H9 (cell line): ENCODE results near the gene PPIF. TPM values are rescaled to one million over a fixed set of nuclear protein-coding genes. Genes with fewer than 3 reads are reported as not detected.

Source experiments
- DNase-seq: peaks from one replicate; pipeline ENCODE4 v3.0.0-alpha.2; 2017
- H2AFZ ChIP-seq: one replicate; pipeline ENCODE4 v1.6.1; 2013; ENCODE audit warnings: mild to moderate bottlenecking, low read length, control low read depth, moderate library complexity
- H2AK5ac ChIP-seq: 2 replicates; pipeline ENCODE4 v1.6.1; 2013; ENCODE audit warnings: low read length, control low read depth, mixed read lengths; ENCODE audit not compliant: insufficient read length
- H2BK120ac ChIP-seq: one replicate; pipeline ENCODE4 v1.6.1; 2013; ENCODE audit warnings: low read depth, mild to moderate bottlenecking, low read length, control low read depth, inconsistent platforms; ENCODE audit not compliant: poor library complexity, severe bottlenecking
- H2BK12ac ChIP-seq: 2 replicates; pipeline ENCODE4 v1.6.1; 2013; ENCODE audit warnings: low read length, control low read depth, mixed read lengths, low read depth; ENCODE audit not compliant: insufficient read length
- H2BK15ac ChIP-seq: 2 replicates; pipeline ENCODE4 v1.6.1; 2013; ENCODE audit warnings: low read depth, low read length, control low read depth
- H2BK20ac ChIP-seq: one replicate; pipeline ENCODE4 v1.6.1; 2013; ENCODE audit warnings: low read depth, mild to moderate bottlenecking, low read length, control low read depth, inconsistent platforms; ENCODE audit not compliant: poor library complexity, severe bottlenecking
- H2BK5ac ChIP-seq: 2 replicates; pipeline ENCODE4 v1.6.1; 2013; ENCODE audit warnings: low read length, control low read depth, mixed read lengths; ENCODE audit not compliant: insufficient read length
- H3K14ac ChIP-seq: 2 replicates; pipeline ENCODE4 v1.6.1; 2013; ENCODE audit warnings: low read length, control low read depth; ENCODE audit not compliant: insufficient read depth
- H3K18ac ChIP-seq: 2 replicates; pipeline ENCODE4 v1.6.1; 2013; ENCODE audit warnings: low read depth, mild to moderate bottlenecking, mixed read lengths, low read length, control low read depth; ENCODE audit not compliant: insufficient read length
- H3K23ac ChIP-seq: 2 replicates; pipeline ENCODE4 v1.6.1; 2013; ENCODE audit warnings: low read length, control low read depth, mixed read lengths, low read depth; ENCODE audit not compliant: insufficient read length
- H3K23me2 ChIP-seq: 2 replicates; pipeline ENCODE4 v1.6.1; 2013; ENCODE audit warnings: low read depth, mild to moderate bottlenecking, mixed read lengths, low read length, control low read depth; ENCODE audit not compliant: insufficient read length, poor library complexity, severe bottlenecking
- H3K27ac ChIP-seq: 2 replicates; pipeline ENCODE4 v1.5.1; 2013; ENCODE audit warnings: low read length, control low read depth, mixed read lengths, low read depth; ENCODE audit not compliant: insufficient read length
- H3K27me3 ChIP-seq: 2 replicates; pipeline ENCODE4 v1.6.1; 2013; ENCODE audit warnings: low read length, control low read depth, inconsistent platforms; ENCODE audit not compliant: insufficient read depth
- H3K4ac ChIP-seq: 2 replicates; pipeline ENCODE4 v1.6.1; 2013; ENCODE audit warnings: low read depth, mild to moderate bottlenecking, control low read depth, inconsistent platforms, low read length, moderate library complexity
- H3K4me1 ChIP-seq: 2 replicates; pipeline ENCODE4 v1.6.1; 2013; ENCODE audit warnings: low read length, control low read depth, inconsistent platforms; ENCODE audit not compliant: insufficient read depth
- H3K4me2 ChIP-seq: 2 replicates; pipeline ENCODE4 v1.6.1; 2013; ENCODE audit warnings: low read length, control low read depth, mixed read lengths; ENCODE audit not compliant: insufficient read length, insufficient read depth
- H3K56ac ChIP-seq: 2 replicates; pipeline ENCODE4 v1.6.1; 2013; ENCODE audit warnings: low read depth, mild to moderate bottlenecking, mixed read lengths, low read length, control low read depth; ENCODE audit not compliant: insufficient read length
- H3K79me1 ChIP-seq: 2 replicates; pipeline ENCODE4 v1.6.1; 2013; ENCODE audit warnings: low read depth, mild to moderate bottlenecking, moderate library complexity, low read length, control low read depth, inconsistent platforms; ENCODE audit not compliant: insufficient read depth, poor library complexity, severe bottlenecking
- H3K79me2 ChIP-seq: 2 replicates; pipeline ENCODE4 v1.6.1; 2013; ENCODE audit warnings: low read length, control low read depth, inconsistent platforms; ENCODE audit not compliant: insufficient read depth
- H3K9ac ChIP-seq: 2 replicates; pipeline ENCODE4 v1.6.1; 2013; ENCODE audit warnings: low read length, control low read depth, mixed read lengths; ENCODE audit not compliant: insufficient read length; ENCODE audit errors: extremely low read depth
- H3K9me3 ChIP-seq: one replicate; pipeline ENCODE4 v1.6.1; 2013; ENCODE audit warnings: low read depth, low read length, inconsistent platforms; ENCODE audit not compliant: control insufficient read depth
- H3T11ph ChIP-seq: one replicate; pipeline ENCODE4 v1.6.1; 2013; ENCODE audit warnings: mild to moderate bottlenecking, low read length, control low read depth, inconsistent platforms
- H4K20me1 ChIP-seq: one replicate; pipeline ENCODE4 v1.6.1; 2013; ENCODE audit not compliant: control insufficient read depth, insufficient read length, insufficient read depth
- H4K5ac ChIP-seq: 2 replicates; pipeline ENCODE4 v1.6.1; 2013; ENCODE audit warnings: low read depth, mild to moderate bottlenecking, mixed read lengths, low read length, control low read depth; ENCODE audit not compliant: insufficient read length
- H4K8ac ChIP-seq: replicated peaks from 2 replicates; pipeline ENCODE4 v1.6.1; 2013; ENCODE audit warnings: low read length, control low read depth, mixed read lengths, low read depth; ENCODE audit not compliant: insufficient read length
- H4K91ac ChIP-seq: 2 replicates; pipeline ENCODE4 v1.6.1; 2013; ENCODE audit warnings: low read depth, mild to moderate bottlenecking, moderate library complexity, mixed read lengths, low read length, control low read depth; ENCODE audit not compliant: insufficient read length
- H3K27ac Mint-ChIP-seq, 3 experiments: 2 replicates in 2 of 3; 3 replicates in 1 of 3; pipeline ENCODE4 v1.8.0; 2020 to 2021; ENCODE audit warnings: mixed read lengths in 3 of 3, mild to moderate bottlenecking in 1 of 3, moderate library complexity in 1 of 3
- H3K27me3 Mint-ChIP-seq: 2 replicates; pipeline ENCODE4 v1.8.0; 2021; ENCODE audit warnings: low read depth, mild to moderate bottlenecking, moderate library complexity, mixed read lengths
- H3K36me3 Mint-ChIP-seq, 3 experiments: 2 replicates in 2 of 3; 3 replicates in 1 of 3; pipeline ENCODE4 v1.8.0; 2020 to 2021; ENCODE audit warnings: low read depth in 3 of 3, mixed read lengths in 3 of 3; ENCODE audit not compliant: insufficient read depth in 1 of 3
- H3K4me1 Mint-ChIP-seq, 2 experiments: 2 replicates each; pipeline ENCODE4 v1.8.0; 2020; ENCODE audit warnings: mixed read lengths in 2 of 2
- H3K4me3 Mint-ChIP-seq, 2 experiments: 2 replicates in 1 of 2; 3 replicates in 1 of 2; pipeline ENCODE4 v1.8.0; 2020 to 2021; ENCODE audit warnings: mild to moderate bottlenecking in 2 of 2, mixed read lengths in 2 of 2, moderate library complexity in 1 of 2
- H3K9me3 Mint-ChIP-seq, 2 experiments: 2 replicates in 1 of 2; 3 replicates in 1 of 2; pipeline ENCODE4 v1.8.0; 2020; ENCODE audit warnings: mild to moderate bottlenecking in 2 of 2, mixed read lengths in 2 of 2, moderate library complexity in 1 of 2
- WGBS: extraction: QIAGEN DNeasy Blood & Tissue Kit; methylation state at CpG from one replicate; pipeline ENCODE4 v1.1.7; 2013; ENCODE audit warnings: missing lambda C conversion rate, low lambda C conversion rate, mixed read lengths; ENCODE audit not compliant: insufficient read length; ENCODE audit errors: extremely low coverage; 5-methylcytosine and 5-hydroxymethylcytosine counted together
- total RNA-seq: library from RNA; stranded (reverse); gene quantifications from 2 replicates; pipeline ENCODE4 v1.2.1, GENCODE V29; 2021
- TF ChIP-seq, protein P1 (sequence below): fragments of 200-600 bp; sonication (generic); conservative IDR thresholded peaks from 3 replicates; pipeline ENCODE4 v1.8.0; 2021; ENCODE audit warnings: antibody characterized with exemption, mild to moderate bottlenecking

Gene PPIF
- total RNA-seq, 1 experiment from 2014 or later: 79.7 TPM

DNA sequence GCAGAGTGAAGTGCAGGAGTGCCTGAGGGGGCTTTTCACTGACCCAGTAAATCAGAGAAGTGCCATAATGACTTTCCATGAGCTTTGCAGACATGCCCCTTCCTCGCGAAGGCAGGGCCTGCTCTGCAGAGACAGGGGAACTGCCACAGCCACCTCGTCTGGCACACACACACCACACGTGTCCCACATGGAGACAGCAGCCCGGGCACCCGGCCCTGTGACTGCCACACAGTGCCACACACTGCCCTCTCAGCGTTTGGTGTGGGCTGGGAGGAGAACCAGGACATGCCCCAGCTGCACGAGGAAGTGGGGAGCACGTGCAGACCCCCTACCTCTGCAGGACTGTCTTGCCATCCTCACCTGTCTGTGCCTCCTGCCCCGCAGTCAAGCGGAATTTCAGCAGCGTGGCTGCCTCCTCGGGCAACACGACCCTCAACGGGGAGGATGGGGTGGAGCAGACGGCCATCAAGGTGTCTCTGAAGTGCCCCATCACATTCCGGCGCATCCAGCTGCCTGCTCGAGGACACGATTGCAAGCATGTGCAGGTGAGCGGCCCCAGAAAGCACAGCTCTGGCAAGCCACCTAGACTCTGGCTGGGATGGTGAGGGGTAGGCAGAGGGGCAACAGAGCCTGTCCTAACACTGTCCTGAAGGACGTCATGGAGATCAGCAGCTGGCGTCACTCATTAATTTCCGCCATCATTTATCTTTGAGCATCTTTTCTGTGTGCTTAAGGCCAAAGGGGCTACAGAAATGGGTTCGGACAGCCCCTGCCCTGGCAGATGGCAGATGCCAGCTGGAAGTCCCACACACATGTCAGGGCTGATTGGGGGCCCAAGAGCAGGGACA lies 43.4 kb upstream of the PPIF start:
- Histone ChIP-seq H3K27me3 (no peaks in the 10 kb centered on the region), H3K27ac (no peak overlapping the region), H3K18ac (no peak overlapping the region), H3K23me2 (peaks cover 3% of the 10 kb centered on the region), H3K23ac (no peak overlapping the region), H2BK5ac (no peak overlapping the region), H3K9ac (no peak overlapping the region), H4K5ac (no peak overlapping the region), H3K4me1 (no peaks in the 10 kb centered on the region), H4K8ac (no peak overlapping the region), H3K79me2 (no peaks in the 10 kb centered on the region), H2BK15ac (no peak overlapping the region), H3K79me1 (no peaks in the 10 kb centered on the region), H4K91ac (no peak overlapping the region), H2BK120ac (no peak overlapping the region), H3K4ac (no peak overlapping the region), H2AFZ (no peak overlapping the region), H3T11ph (no peak overlapping the region), H4K20me1 (no peaks in the 10 kb centered on the region), H3K56ac (no peak overlapping the region), H2BK12ac (no peak overlapping the region), H3K4me2 (no peak overlapping the region), H3K9me3 (no peaks in the 10 kb centered on the region), H2BK20ac (no peak overlapping the region), H2AK5ac (no peak overlapping the region), H3K14ac (no peak overlapping the region)
- no peak for DNase-seq
- Mint-ChIP-seq H3K27me3 (no peaks in the 10 kb centered on the region), H3K27ac (no peak overlapping the region; a peak in 1 of 7 replicates), H3K4me3 (no peak overlapping the region), H3K4me1 (no peaks in the 10 kb centered on the region), H3K36me3 (peaks cover 41 to 86% (median 62%) of the 10 kb centered on the region in 3 experiments), H3K9me3 (no peaks in the 10 kb centered on the region)
- no CpG with 5 or more reads among the region's 25 CpGs for WGBS
- TF ChIP-seq, protein P1, sequence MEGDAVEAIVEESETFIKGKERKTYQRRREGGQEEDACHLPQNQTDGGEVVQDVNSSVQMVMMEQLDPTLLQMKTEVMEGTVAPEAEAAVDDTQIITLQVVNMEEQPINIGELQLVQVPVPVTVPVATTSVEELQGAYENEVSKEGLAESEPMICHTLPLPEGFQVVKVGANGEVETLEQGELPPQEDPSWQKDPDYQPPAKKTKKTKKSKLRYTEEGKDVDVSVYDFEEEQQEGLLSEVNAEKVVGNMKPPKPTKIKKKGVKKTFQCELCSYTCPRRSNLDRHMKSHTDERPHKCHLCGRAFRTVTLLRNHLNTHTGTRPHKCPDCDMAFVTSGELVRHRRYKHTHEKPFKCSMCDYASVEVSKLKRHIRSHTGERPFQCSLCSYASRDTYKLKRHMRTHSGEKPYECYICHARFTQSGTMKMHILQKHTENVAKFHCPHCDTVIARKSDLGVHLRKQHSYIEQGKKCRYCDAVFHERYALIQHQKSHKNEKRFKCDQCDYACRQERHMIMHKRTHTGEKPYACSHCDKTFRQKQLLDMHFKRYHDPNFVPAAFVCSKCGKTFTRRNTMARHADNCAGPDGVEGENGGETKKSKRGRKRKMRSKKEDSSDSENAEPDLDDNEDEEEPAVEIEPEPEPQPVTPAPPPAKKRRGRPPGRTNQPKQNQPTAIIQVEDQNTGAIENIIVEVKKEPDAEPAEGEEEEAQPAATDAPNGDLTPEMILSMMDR: no peak
